H1 (cell line): ENCODE data around the gene RNF220. TPM values are rescaled to one million over a fixed set of nuclear protein-coding genes. Genes with fewer than 3 reads are reported as not detected.
A peak's percentile ranks its signal among the peaks of the same experiment; 100 is the strongest.

Source experiments
- CTCF ChIA-PET: fragments of 300-600 bp; sonication (Branson Sonifier 250); formaldehyde crosslinking; loops from one replicate; lab custom pipeline; 2021; ENCODE audit not compliant: partially characterized antibody; lab: Charles Lee
- POLR2A ChIA-PET: fragments of 300-600 bp; sonication (Branson Sonifier 250); formaldehyde crosslinking; loops from one replicate; lab custom pipeline; 2021; ENCODE audit warnings: inconsistent platforms; ENCODE audit not compliant: partially characterized antibody; lab: Charles Lee
- DNase-seq, 2 experiments: peaks; one replicate each; pipeline versions ENCODE4 v3.0.0 to v3.0.0-alpha.2; 2010 to 2022; ENCODE audit warnings: low spot score in 2 of 2, low read depth in 1 of 2, mixed read lengths in 1 of 2
- FAIRE-seq: peaks from 2 replicates; lab custom pipeline; 2011; peaks lifted over from hg19 to GRCh38; lab: Jason Lieb, UNC
- H2AFZ ChIP-seq: 2 replicates; pipeline ENCODE4 v1.8.1; 2012; ENCODE audit warnings: low read length, inconsistent platforms
- H2AK5ac ChIP-seq: 2 replicates; pipeline ENCODE4 v1.6.1; 2013; ENCODE audit warnings: low read depth, low read length
- H2BK120ac ChIP-seq: replicated peaks from 2 replicates; pipeline ENCODE3; 2013; ENCODE audit warnings: low read depth, low read length, inconsistent platforms
- H2BK12ac ChIP-seq: 2 replicates; pipeline ENCODE4 v1.6.1; 2013; ENCODE audit warnings: low read depth, low read length
- H2BK15ac ChIP-seq: 2 replicates; pipeline ENCODE4 v1.6.1; 2013; ENCODE audit warnings: low read length
- H2BK20ac ChIP-seq: 2 replicates; pipeline ENCODE4 v1.6.1; 2013; ENCODE audit warnings: low read length
- H2BK5ac ChIP-seq: 2 replicates; pipeline ENCODE4 v1.6.1; 2013; ENCODE audit warnings: low read depth, low read length
- H3K14ac ChIP-seq: 2 replicates; pipeline ENCODE4 v1.6.1; 2013; ENCODE audit warnings: inconsistent platforms; ENCODE audit not compliant: insufficient read length
- H3K18ac ChIP-seq: 2 replicates; pipeline ENCODE4 v1.6.1; 2013; ENCODE audit warnings: low read length; ENCODE audit errors: extremely low read depth
- H3K23ac ChIP-seq: 2 replicates; pipeline ENCODE4 v1.6.1; 2013; ENCODE audit warnings: inconsistent platforms; ENCODE audit not compliant: insufficient read length
- H3K23me2 ChIP-seq: 2 replicates; pipeline ENCODE4 v1.6.1; 2013; ENCODE audit warnings: low read depth, low read length
- H3K27ac ChIP-seq: 2 replicates; pipeline ENCODE4 v1.6.1; 2011; ENCODE audit warnings: low read depth, low read length, inconsistent platforms
- H3K27me3 ChIP-seq, 4 experiments: replicated peaks in 1 of 4; 1 replicate in 1 of 4; 2 replicates in 3 of 4; pipeline versions ENCODE4 v1.6.1 to v1.8.1; 2011 to 2013; ENCODE audit warnings: low read length in 3 of 4, mild to moderate bottlenecking in 3 of 4, inconsistent platforms in 2 of 4, mixed read lengths in 2 of 4, moderate library complexity in 1 of 4; ENCODE audit not compliant: control insufficient read depth in 3 of 4, insufficient read depth in 3 of 4; ENCODE audit errors: extremely low read depth in 1 of 4
- H3K36me3 ChIP-seq, 4 experiments: 2 replicates each; pipeline versions ENCODE4 v1.6.1 to v1.8.1; 2011 to 2013; ENCODE audit warnings: mild to moderate bottlenecking in 4 of 4, low read length in 3 of 4, moderate library complexity in 2 of 4, control low read depth in 1 of 4, inconsistent platforms in 1 of 4; ENCODE audit not compliant: insufficient read depth in 4 of 4, control insufficient read depth in 2 of 4
- H3K4ac ChIP-seq: replicated peaks from 2 replicates; pipeline ENCODE3; 2013; ENCODE audit warnings: low read length, low read depth, mixed read lengths, inconsistent platforms; ENCODE audit not compliant: insufficient read length
- H3K4me1 ChIP-seq, 4 experiments: replicated peaks in 1 of 4; 1 replicate in 1 of 4; 2 replicates in 3 of 4; pipeline versions ENCODE4 v1.6.1 to v1.8.1; 2011 to 2013; ENCODE audit warnings: low read length in 3 of 4, inconsistent platforms in 2 of 4, mixed read lengths in 1 of 4; ENCODE audit not compliant: insufficient read depth in 4 of 4, control insufficient read depth in 3 of 4
- H3K4me2 ChIP-seq, 2 experiments: 2 replicates each; pipeline versions ENCODE4 v1.6.1 to v1.8.1; 2011 to 2013; ENCODE audit warnings: low read depth in 2 of 2, low read length in 2 of 2, control low read depth in 1 of 2, inconsistent platforms in 1 of 2, mild to moderate bottlenecking in 1 of 2; ENCODE audit not compliant: insufficient read depth in 1 of 2
- H3K4me3 ChIP-seq, 4 experiments: fragments of 200-600, 300-600 bp in 1 of 4; sonication (generic), shearing (Covaris generic), sonication (Bioruptor Twin) in 1 of 4; 2 replicates each; pipeline versions ENCODE4 v1.5.1 to v1.8.1; 2011 to 2016; ENCODE audit warnings: low read length in 4 of 4, low read depth in 3 of 4, control low read depth in 2 of 4, inconsistent platforms in 2 of 4, mild to moderate bottlenecking in 2 of 4, mixed read lengths in 1 of 4, moderate library complexity in 1 of 4; ENCODE audit not compliant: insufficient read depth in 2 of 4; ENCODE audit errors: extremely low read depth in 1 of 4
- H3K56ac ChIP-seq: replicated peaks from 2 replicates; pipeline ENCODE3; 2013; ENCODE audit warnings: low read depth, mild to moderate bottlenecking, mixed read lengths, low read length, inconsistent platforms; ENCODE audit not compliant: insufficient read length
- H3K79me1 ChIP-seq: 2 replicates; pipeline ENCODE4 v1.6.1; 2013; ENCODE audit warnings: low read depth, low read length, control low read depth
- H3K79me2 ChIP-seq, 2 experiments: 2 replicates each; pipeline versions ENCODE4 v1.6.1 to v1.8.1; 2012 to 2013; ENCODE audit warnings: low read length in 2 of 2, mild to moderate bottlenecking in 2 of 2, inconsistent platforms in 1 of 2; ENCODE audit not compliant: insufficient read depth in 2 of 2, control insufficient read depth in 1 of 2
- H3K9ac ChIP-seq, 4 experiments: replicated peaks in 1 of 4; 1 replicate in 1 of 4; 2 replicates in 3 of 4; pipeline versions ENCODE4 v1.6.1 to v1.8.1; 2011 to 2013; ENCODE audit warnings: low read depth in 3 of 4, low read length in 3 of 4, control low read depth in 2 of 4, mild to moderate bottlenecking in 2 of 4, moderate library complexity in 2 of 4, inconsistent platforms in 1 of 4; ENCODE audit errors: extremely low read depth in 1 of 4
- H3K9me3 ChIP-seq, 2 experiments: 2 replicates each; pipeline versions ENCODE4 v1.6.1 to v1.8.1; 2012 to 2013; ENCODE audit warnings: mild to moderate bottlenecking in 2 of 2, moderate library complexity in 2 of 2, control low read depth in 1 of 2, inconsistent platforms in 1 of 2, low read depth in 1 of 2, low read length in 1 of 2, mixed read lengths in 1 of 2; ENCODE audit not compliant: insufficient read depth in 2 of 2
- H4K20me1 ChIP-seq, 2 experiments: replicated peaks in 1 of 2; 2 replicates each; pipeline versions ENCODE3 to v1.8.1; 2011 to 2013; ENCODE audit warnings: inconsistent platforms in 2 of 2, low read length in 2 of 2, mild to moderate bottlenecking in 1 of 2; ENCODE audit not compliant: insufficient read depth in 2 of 2, control insufficient read depth in 1 of 2
- H4K5ac ChIP-seq: 2 replicates; pipeline ENCODE4 v1.6.1; 2013; ENCODE audit warnings: low read length, low read depth, mixed read lengths, inconsistent platforms; ENCODE audit not compliant: insufficient read length
- H4K8ac ChIP-seq: 2 replicates; pipeline ENCODE4 v1.8.0; 2013; ENCODE audit warnings: mild to moderate bottlenecking, moderate library complexity, low read length, inconsistent platforms; ENCODE audit not compliant: insufficient read depth; ENCODE audit errors: extremely low read depth
- H4K91ac ChIP-seq: replicated peaks from 2 replicates; pipeline ENCODE3; 2013; ENCODE audit warnings: low read length, mixed read lengths, inconsistent platforms; ENCODE audit not compliant: insufficient read length
- POLR2A ChIP-seq, 2 experiments: IDR thresholded peaks; 1 replicate in 1 of 2; 2 replicates in 1 of 2; pipeline ENCODE4 v1.6.1; 2011; ENCODE audit warnings: low read depth in 2 of 2, low read length in 2 of 2, mild to moderate bottlenecking in 2 of 2; ENCODE audit errors: control extremely low read depth in 1 of 2
- POLR2AphosphoS5 ChIP-seq: IDR thresholded peaks from 2 replicates; pipeline ENCODE4 v1.6.1; 2011; ENCODE audit warnings: low read depth, low read length
- RNF2 ChIP-seq: fragments of 200-900, 300-1000 bp; sonication (generic); IDR thresholded peaks from 2 replicates; pipeline ENCODE4 v1.7.1; 2016; ENCODE audit warnings: borderline replicate concordance, low read depth, mild to moderate bottlenecking, antibody characterized with exemption, low read length; ENCODE audit not compliant: poor library complexity, severe bottlenecking; ENCODE audit errors: missing control alignments
- WGBS, 2 experiments: shearing (Covaris generic) in 1 of 2; methylation state at CpG; one replicate each; pipeline versions ENCODE4 v1.1.6 to v1.1.7; 2013 to 2015; ENCODE audit warnings: low lambda C conversion rate in 2 of 2, mixed read lengths in 2 of 2, inconsistent platforms in 1 of 2, low coverage in 1 of 2, missing lambda C conversion rate in 1 of 2; ENCODE audit not compliant: insufficient replicate concordance in 2 of 2, insufficient coverage in 1 of 2, insufficient read length in 1 of 2; ENCODE audit errors: extremely low coverage in 1 of 2, missing lambda C conversion rate in 1 of 2; 5-methylcytosine and 5-hydroxymethylcytosine counted together
- polyA plus RNA-seq, 7 experiments: library from polyadenylated mRNA; depleted of rRNA in 3 of 7; stranded (reverse) in 5 of 7; unstranded in 2 of 7; fragments of >200 nt in 5 of 7; fragments of 200-250 nt in 2 of 7; gene quantifications; 1 replicate in 5 of 7; 2 replicates in 1 of 7; 4 replicates in 1 of 7; pipeline versions ENCODE4 v1.2.1 to v1.2.3, GENCODE V29; 2011 to 2013; ENCODE audit warnings: missing spikeins in 2 of 7, mixed read lengths in 2 of 7
- total RNA-seq: library from RNA; stranded (reverse); fragmentation: NEBNext Ultra II Directional; extraction: Animal tissue kit (Norgen Biotek cat#: 25700); gene quantifications from 2 replicates; pipeline ENCODE4 v1.2.1, GENCODE V29; 2021
- TF ChIP-seq, protein P1 (sequence below): IDR thresholded peaks from 2 replicates; pipeline ENCODE4 v1.6.1; 2012; ENCODE audit warnings: inconsistent platforms

The RNF220 gene
- total and polyA plus RNA-seq, 2 of the 8 experiments (the other 6 are each of a cell fraction or from before 2014, with no cell fraction given), result 123 to 160 TPM

DNA sequence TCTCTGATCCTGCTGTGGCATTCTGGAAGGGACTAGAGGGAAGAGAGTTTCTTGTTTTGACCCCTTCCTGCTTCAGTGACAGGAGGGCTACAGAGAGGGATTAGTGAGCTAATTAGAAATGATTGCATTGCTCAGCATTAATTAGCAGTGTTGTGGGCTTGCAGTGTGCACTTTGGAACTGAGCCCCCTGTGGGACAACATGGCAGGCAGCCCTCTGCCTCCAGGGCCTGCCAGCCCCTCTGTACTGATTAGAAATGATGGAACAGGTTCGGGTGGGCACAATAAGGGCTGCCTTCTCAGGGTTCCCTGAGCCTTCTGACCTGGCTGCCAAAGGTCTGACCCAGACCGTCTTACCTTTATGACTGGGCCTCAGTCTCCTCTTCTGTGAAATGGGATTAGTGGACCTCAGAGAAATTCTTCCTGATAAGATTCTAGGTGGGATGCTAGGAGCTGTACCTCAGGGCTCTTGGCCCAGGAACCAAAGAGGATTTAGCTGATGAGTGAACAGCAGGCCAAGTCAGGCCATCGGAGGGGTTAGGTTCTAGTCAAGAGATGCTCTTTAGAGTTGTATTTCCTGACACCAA lies 229.6 kb downstream of the RNF220 start:
- TF ChIP-seq POLR2A (IDR thresholded peaks at IDR 0.05; ENCODE audit: control extremely low read depth in 1 of 2, low read depth in 2 of 2, low read length in 2 of 2) (peak in 1 of 2 experiments; percentile 1; a peak in 1 of 3 replicates), RNF2 (no peak), POLR2AphosphoS5 (0 out of 2 replicates have a peak, but pooled peaks have one; percentile 25)
- TF ChIP-seq, protein P1, sequence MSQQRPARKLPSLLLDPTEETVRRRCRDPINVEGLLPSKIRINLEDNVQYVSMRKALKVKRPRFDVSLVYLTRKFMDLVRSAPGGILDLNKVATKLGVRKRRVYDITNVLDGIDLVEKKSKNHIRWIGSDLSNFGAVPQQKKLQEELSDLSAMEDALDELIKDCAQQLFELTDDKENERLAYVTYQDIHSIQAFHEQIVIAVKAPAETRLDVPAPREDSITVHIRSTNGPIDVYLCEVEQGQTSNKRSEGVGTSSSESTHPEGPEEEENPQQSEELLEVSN, result no peak
- CTCF ChIA-PET, result interaction anchor here (1.0 to 15.0 kb wide), 9 partner anchors 9 to 417 kb away, joined by 3 to 197 read pairs (median 8); no protein-coding TSS in a partner anchor

More for the DNA sequence above, 229.6 kb downstream of the RNF220 start:
- Histone ChIP-seq H2AFZ (no peak overlapping the region), H3K9me3 (no peaks in the 10 kb centered on the region), H2BK20ac (no peak overlapping the region), H3K14ac (no peak overlapping the region), H4K91ac (no peak overlapping the region), H2BK12ac (no peak overlapping the region), H3K56ac (no peak overlapping the region), H2BK120ac (no peak overlapping the region), H3K4me2 (no peak overlapping the region; a peak in 1 of 4 replicates), H3K23me2 (no peaks in the 10 kb centered on the region; the same call in 1 of the 2 replicates), H2BK5ac (no peak overlapping the region), H2AK5ac (no peak overlapping the region), H3K79me1 (peaks cover 15% of the 10 kb centered on the region), H3K4me1 (peaks cover 0 to 11% (median 4%) of the 10 kb centered on the region in 4 experiments; a peak in 6 of 7 replicates), H3K4me3 (no peak overlapping the region), H3K18ac (no peak overlapping the region), H4K5ac (no peak overlapping the region), H3K27me3 (no peaks in the 10 kb centered on the region), H4K20me1 (peaks cover 6 to 10% of the 10 kb centered on the region in 2 experiments), H3K79me2 (peaks cover 3 to 26% of the 10 kb centered on the region in 2 experiments; a peak in 3 of 4 replicates), H3K4ac (no peak overlapping the region), H3K27ac (no peak overlapping the region), H2BK15ac (no peak overlapping the region), H4K8ac (no peak overlapping the region), H3K36me3 (peaks cover 33 to 63% (median 53%) of the 10 kb centered on the region in 4 experiments; a peak in 7 of 8 replicates), H3K23ac (no peak overlapping the region), H3K9ac (no peak overlapping the region)
- POLR2A ChIA-PET, result interaction anchor here (1.0 to 30.8 kb wide), 9 partner anchors 6 to 551 kb away, joined by 3 to 633 read pairs (median 5); no protein-coding TSS in a partner anchor
- 89% methylated on average over 3 of the region's 3 CpGs; no CpG with 5 or more reads in 1 of the 2 experiments for WGBS, 2 experiments
- DNase-seq, result no peak
- FAIRE-seq, result no peak
